Anterior cingulate cortex (tissue), 58 donors: ENCODE measurements around the gene PAM16.
"Not testable (repeated sequence)": the region's sequence is repeated elsewhere in the genome, so short reads cannot be mapped to it uniquely, and the experiment has no call there.

Experiments used
- DNase-seq, 58 donors: peaks; one replicate each; lab custom pipeline; 2025; lab: John Stamatoyannopoulos, UW

The PAM16 gene

DNA sequence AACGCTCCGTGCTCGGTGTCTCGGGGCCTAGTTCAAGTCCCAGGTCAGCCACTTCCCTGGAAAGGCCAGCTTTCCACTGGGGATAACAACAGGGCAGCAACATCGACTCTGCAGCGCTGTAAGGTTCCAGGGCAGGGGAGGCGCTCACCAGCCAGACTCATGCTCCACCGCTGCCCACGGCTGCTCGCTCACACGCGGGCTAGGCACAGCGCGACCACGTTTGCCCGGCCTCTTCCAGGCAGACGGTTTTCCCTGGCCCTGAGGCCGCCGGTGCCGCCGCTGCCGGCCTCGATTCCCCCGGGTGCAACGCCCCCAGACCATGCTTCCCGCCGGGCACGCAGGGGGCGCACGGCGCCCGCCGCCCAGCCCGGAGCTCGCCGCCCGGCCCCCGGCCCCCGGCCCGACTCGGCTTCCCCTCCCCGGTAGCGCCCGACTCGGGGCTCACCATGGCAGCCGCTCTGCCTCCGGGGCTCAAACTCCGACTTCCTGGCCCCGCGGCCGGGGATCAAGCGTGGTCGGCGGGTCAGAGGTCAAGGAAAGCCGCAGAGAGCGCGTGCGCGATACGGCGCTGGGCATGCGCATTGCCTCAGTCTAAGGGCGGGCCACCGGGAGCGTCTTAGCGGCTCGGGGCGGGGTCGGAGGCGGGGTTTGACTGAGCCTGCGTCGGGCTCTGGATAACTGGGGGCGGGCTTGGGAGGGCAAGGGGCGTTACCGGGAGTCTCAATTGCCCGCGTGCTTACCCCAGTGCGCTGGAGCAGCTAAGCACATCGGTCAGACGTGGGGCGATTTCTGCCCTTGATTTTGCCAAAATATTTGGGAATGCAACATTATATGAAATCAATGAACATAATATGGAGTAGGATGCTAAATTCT lies at the start of gene PAM16:
Gene PAM16, minus strand, starts transcription at position 535 of the 873 bp plus-strand sequence. Its CDS starts 87 bp downstream, at position 448.
- DNase-seq = peak; percentile 34 to 95 (median 90)

DNA sequence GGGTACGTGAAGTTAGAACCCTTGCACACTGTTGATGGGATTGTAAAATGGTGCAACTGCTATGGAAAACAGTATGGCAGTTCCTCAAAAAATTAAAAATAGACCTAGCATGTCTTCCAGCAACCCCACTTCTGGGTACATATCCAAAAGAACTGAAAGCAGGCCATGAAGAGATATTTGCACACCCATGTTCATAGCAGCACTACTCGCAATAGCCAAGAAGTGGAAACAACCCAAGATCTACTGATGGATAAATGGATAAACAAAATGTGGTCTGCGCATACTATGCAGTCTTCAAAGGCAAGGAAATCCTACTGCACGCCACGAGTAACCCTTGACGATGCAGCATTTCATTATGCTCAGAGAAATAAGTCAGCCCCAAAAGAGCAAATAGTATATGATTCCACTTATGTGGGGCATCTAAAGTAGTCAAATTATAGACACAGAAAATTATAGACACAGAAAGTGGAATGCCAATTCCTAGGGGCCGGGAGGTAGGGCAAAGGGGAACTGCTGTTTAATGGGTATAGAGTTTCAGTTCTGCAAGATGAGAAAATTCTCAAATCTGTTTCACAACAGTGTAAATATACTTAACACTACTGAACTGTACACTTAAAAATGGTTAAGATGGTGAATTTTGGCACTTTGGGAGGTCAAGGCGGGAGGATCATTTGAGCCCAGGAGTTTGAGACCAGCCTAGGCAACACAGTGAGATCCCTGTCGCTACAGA lies 48.0 kb upstream of the PAM16 start:
- DNase-seq = no peak

DNA sequence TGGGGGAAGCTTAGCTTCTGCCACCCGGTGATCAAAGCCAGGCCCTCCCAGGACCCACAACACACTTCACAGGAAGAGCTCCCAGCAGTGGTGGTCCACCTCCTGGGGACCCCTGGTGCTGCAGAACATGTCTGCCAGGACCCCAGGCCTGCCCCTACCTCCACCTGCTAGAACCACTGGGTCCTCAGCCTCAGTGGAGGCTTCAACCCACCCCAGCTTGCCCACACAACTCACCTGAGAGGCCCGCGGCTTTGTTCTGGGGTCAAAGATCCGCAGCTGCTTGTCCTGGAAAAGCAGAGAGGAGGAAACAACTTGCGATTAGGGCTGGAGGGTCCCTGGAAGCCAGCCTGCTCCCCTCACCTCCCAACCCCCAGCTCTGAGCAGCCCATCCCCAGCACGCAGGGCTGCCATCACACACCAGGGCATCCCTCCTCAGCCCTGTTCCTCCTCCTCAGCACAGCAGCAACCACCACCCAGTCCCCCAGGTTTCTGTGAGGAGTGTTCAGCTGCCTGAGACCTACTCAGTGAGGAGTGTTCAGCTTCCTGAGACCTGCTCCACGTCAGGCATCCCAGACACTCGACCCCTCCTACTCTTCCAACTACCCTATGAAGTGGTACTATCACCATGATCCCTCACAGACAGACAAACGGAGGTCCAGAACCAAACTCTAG lies 44.1 kb upstream of the PAM16 start:
- DNase-seq = no peak

DNA sequence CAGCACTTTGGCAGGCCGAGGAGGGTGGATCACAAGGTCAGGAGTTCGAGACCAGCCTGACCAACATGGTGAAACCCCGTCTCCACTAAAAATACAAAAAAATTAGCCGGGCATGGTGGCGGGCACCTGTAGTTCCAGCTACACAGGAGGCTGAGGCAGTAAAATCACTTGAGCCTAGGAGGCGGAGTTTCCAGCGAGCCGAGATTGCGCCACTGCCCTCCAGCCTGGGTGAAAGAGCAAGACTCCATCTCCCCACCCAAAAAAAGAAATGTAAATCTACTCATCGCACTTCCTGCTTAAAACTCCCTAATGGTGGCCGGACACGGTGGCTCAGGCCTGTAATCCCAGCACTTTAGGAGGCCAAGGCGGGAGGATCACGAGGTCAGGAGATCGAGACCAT lies 42.7 kb upstream of the PAM16 start:
- not testable (repeated sequence) for DNase-seq

DNA sequence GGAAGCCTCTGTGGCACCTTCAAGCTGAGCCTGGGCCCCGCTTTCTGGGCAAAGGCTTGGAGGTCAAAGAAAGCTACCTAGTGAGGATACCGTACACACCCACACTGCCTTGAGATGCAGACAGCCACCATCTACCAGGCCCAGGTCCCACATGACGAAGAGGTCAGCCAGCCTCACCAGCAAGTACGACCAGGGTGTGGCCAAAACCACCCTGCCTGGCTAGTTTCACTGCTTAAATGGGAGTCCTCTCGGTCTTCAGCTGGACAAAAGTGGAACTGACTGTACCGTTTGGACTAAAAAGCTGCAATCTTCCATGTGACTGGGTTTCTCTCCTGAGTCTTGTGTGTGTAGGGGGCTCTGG lies 42.1 kb upstream of the PAM16 start:
- no peak for DNase-seq

DNA sequence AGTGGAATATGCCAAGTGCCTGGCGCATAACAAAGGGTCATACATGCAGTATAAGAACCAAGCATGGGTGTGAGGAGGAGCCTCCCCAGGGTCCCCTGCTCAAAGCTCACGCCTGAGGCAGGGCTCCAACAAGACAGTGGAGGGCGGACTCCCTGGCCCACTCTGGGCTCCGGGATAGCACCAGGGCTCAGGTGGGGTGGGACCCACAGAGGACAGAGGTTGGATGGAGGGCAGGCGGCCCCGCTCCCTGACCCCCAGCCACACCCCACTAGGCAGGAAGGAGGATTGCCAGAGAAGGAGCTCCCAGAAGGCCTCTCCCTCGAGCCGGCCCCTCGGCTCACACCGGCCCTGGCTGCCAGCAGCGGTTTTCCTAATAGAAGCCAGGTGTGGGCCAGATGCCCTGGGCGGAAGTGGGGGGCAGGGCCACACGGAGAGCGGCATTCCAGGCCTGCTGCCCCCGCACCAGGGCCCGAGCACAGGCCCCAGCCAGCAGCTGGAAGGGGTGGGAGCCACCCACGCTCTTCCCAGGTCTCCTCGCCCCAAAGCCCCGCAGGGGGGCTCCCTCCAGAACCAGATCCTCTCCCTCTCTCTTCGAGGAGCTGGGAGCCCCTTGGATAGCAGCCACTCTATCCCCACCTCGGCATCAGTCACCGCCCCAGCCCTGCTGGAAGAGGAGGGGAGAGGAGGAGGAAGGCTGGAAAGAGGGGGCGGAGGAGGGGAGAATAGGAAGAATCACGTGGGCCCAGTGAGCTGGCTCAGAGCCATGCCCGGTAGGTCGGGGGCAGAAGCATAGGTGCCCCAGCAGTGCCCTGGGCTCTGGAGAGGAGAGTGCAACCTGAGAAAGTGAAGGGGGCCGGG lies 41.5 kb upstream of the PAM16 start:
- no peak for DNase-seq

DNA sequence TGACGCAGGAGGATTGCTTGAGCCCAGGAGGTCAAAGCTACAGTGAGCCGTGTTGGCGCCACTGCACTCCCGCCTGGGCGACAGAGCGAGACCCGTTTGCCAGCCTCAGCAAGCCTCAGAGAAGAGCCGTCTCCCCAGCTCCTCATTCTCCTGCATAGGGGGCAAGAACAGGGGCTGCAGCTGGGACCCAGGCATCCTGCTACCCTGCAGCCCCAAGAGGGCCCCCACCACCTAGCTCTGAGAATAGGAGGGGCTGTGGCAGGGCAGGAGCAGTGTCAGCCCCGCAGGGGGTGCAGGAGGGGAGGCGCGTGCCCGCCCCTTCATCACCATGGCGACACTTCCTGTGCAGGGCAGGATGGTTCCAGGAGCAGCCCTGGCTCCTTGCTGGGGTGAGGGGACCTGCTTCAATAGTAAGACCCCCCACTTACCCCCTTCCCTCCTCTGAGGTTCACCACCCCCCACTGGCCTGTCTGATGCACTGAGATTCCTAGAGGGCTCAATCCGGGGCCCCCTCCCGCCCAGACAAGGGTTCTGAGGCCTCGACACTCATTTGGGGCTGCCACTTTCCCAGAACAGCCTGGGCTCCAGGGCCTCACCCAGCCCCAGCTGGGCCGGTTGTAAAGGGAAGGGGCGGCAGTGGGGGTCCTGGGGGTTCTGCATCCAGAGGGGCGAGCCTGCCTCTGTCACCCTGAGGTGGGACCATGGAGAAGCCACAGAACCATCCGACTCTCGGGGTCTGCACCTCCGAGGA lies 40.7 kb upstream of the PAM16 start:
- no peak for DNase-seq

DNA sequence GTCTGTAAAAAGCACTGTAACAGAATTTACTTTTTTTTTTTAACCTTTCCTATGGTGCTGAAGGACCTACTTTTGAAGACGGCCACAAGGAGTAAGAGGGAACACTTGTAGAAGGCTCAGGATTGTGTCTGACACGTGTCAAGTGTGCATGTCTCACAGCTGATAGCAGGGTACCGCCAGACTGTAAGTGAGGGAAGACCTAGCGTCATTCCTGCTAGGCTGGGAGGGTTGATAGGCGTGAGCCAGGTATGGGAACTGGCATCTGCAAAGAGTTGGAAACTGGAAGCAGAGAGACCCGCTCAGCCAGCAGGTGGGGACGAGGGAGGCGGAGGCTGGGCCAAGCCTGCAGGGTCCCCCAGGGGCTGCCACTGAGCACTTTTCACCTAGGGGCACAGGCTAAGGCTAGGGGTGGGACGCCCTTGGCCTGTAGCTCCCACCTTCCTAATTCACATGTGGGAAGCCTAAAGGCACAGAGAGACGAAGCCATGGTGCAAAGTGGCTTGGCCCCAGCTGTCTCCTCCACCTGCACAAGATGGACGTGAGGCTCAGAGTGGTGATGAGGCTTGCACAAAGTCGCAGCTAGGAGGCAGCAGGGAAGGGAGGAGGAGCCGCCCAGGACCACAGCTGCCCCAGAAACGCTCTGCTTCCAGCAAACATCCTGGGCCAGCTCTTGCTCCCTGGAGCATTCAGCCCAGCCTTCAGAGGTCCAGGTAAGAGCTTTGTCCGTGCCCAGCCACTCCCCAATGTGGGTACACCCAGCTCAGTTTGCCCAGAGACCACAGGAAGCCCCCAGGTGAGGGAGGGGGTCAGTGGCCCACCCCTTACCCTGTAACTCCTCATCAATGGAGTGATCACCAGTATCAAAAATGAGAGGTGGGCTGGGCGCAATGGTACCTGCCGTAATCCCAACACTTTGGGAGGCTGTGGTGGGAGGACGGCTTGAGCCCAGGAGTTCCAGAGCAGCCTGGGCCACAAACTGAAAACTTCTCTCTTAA lies 39.4 kb upstream of the PAM16 start:
- no peak for DNase-seq

DNA sequence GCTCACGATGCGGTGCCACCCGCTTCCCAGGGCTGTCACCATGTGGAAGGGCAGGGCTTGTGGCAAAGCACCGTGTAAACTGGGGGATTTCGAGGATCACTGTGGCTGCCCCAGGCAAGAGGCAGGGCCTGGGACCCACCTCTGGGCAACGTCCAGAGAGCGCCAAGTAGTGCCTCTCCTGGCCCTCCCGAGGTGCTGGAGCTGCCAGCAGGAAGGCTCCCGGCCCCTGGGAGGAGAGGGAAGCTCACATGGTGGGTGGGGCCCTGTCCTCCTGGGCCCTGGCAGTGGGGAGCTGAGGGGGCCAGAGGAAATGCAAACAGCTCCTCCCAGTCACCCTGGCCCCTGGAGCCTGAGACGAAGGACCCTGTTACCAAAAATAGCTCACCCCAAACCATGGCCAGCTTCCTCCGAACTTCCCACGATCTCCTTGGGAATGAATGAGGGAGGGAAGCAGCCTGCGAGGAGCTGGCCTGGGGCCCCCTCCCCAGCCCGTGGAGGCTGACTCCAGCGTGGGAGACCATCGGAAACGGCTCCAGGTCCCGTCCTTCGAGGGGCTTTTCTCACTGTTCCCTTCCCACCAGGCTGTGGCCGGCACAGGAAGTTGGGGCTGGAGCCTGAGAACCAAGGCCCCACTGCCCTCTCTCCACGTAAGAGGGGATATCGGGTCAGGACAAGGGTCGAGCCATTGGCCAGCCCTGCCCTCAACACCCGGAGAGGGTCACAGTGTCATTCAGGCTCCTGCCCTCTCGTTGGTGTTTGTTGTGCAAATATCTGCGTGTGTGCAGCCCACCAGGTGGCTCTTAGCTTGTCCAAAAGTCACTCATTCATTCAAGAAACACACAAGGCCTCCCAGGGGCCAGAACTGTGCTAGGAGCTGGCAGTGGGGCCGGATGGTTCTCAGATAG lies 38.2 kb upstream of the PAM16 start:
- DNase-seq = no peak

DNA sequence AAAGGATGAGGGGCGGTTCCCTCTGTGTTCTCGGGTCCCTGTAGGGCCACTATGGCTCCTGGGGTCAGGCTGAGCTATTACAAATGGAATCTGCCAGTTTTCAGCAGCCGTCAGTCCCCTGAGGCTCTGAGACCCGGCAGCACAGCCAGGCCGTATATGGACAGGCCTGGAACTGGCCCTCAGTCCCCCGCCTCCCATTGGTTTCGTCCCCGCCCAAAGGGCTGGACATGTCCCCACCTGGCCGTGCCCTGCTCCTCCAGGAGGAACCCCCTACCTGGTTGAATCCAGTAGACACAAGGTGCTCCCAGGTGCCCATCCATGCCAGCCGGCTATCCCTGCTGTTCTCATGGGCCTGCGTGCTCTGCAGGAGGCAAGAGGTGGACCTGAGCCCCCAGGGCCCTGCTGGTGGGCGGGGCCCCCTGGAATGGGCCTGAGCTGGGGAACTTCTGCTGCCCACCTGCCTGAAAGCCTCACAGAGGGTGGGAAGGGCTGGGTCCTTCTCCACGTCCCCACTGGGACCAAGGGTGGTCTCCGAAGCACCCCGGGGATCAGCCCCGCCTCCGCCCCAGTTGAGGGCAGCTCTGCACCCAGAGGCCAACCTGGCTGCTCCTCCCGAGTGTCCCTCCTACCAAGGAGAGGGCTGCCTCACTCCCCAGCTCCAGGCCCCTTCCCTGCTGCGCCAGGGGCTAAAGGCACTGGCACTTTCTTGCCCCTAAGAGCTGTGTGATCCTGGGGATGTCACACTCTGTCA lies 37.3 kb upstream of the PAM16 start:
- no peak for DNase-seq

DNA sequence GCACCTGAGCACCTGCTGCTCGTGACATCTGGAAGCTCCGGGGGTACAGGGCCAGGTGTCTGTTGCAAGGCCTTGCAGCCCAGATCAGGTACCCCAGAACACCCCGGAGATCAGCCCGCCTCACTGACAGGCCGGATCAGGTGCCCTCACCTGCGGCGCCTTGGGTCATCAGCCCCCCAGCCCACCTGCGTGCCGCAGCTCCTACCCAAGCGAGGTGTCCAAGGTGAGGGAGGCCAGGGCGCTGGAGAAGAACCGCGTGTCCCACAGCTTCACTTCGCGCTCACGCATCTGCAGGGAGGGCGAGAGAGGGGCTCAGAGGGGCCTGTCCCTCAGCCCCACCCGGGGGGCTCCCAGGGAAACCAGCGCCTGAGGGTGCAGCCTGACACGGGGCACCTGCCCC lies 36.7 kb upstream of the PAM16 start:
- DNase-seq = no peak

DNA sequence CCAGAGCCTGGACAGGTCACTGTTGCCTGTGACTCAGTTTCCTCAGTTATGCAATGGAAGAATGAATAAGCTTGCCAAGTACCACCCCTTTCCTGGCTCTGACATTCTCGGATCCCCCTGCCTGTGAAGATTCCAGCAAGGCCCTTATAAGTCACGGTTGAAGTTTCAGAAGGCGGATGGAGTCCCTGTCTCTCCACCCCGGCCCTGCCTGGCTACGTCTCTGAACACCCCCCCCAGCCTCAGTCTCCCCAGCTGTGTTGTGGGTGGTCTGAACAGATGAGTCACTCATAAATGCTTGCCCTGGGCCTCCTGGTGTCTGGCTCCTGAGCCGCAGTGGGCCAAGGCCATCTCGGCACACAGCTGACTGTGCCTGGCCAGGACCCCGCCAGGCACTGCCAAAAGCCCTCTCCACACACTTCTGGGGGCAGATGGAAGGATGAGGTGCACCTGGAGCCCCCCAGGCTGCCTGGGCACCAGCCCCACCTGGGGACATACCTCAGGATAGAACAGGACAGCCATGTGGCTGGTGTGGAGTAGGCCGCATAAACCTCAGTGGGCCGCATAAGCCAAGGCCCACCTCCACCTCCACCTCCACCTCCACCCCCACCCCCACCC lies 35.9 kb upstream of the PAM16 start:
- no peak for DNase-seq

DNA sequence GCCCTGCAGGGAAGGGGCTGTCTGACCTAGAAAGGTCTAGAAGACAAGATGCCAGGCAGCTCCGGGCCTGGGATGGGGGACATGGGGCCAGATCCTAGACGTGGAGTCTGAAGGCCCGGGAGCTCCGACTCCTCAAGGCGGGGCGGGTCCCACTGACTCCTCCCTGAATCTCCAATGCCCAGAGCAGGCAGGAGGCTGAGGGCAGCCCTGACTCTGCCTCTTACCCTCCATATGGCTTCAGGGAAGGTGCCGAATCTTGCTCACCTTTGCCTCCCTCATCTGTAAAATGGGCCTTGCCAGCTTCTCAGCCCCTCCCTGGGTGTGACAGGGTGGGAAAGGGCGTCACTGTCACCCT lies 35.3 kb upstream of the PAM16 start:
- DNase-seq = no peak

DNA sequence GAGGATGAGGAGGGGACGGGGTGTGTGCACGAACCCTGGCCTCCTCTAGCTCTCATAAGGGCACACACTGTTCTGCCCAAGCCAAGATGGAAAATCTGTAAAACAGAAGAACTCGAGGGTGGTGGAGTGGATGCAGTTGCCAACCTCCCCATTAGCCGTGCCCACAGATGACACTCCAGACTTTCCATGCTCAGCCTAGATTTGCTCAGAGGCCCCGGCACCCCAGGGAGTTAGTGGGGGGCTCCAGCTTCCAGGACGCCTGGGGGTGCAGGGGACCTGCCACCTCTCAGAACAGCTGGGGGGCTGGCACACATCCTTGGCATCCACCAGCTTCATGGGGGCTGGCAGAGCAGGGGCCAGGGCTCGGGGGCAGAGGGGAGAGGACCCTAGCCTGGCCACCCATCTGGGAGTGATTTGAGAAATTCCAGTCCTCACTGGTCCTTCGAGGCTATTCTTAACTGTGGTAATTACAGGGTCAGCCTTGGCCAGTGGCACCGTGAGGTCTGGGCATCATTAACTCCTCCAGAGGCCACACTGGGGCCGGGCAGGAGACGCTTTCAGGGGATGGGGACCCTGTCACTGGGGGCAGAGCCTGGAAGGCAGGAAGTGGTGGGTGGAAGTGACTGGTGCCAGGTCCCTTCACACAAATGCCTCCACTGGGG lies 34.8 kb upstream of the PAM16 start:
- DNase-seq = no peak

DNA sequence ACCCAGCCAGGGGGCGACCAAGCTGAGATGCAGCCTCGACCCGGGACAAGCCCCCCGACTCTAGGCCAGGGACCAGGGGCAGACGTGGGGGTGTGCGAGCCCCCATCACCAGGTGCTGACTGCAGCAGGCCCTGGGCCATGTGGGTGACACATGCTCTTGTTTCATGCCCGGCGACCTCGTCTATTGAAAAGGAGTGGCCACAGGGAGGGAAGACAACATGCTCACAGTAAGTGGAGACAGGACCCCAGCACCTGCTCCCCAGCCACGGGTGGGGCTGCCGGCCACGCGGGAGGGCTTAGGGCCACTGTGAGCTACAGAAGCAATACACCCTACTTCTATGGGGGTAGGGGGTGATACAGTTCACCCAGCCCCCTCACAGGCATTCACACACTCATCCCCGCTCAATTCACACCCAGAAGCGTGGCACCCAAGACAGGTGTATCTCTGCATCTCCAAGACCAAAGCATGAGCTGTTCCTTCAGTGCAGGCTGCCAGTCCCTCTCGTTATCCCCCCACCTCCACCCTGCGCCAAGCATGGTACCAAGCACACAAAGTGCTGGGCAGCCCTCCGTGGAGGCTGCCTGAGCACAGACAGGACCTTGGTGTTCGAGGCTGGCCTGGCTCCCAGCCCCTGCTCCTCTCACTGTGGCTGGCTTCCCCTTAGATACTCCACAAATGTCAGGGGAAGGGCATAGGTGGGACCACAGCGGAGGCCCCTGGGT lies 34.1 kb upstream of the PAM16 start:
- no peak for DNase-seq
